GM21360 (cell line): ENCODE measurements around the gene CCAR1.
"Not testable (repeated sequence)": the region's sequence is repeated elsewhere in the genome, so short reads cannot be mapped to it uniquely, and the experiment has no call there.

Experiments used
- ATAC-seq: cut with Tn5 transposase; IDR thresholded peaks from one replicate; pipeline ENCODE4 v1.9.1; 2021; ENCODE audit warnings: mild to moderate bottlenecking, moderate library complexity; ENCODE audit not compliant: unreplicated experiment

Gene CCAR1

GRCh38 chr10:68720793-68721672 lies at the start of gene CCAR1:
CCAR1 (plus strand) TSS chr10:68721239; CDS start chr10:68722505, 1,266 bp downstream.
- ATAC-seq, result peak; percentile 98

GRCh38 chr10:68684413-68684812 lies 36.6 kb upstream of the CCAR1 start:
- no peak for ATAC-seq

- ATAC-seq, result no peak
Observed at GRCh38 chr10:68696018-68696417, 25.0 kb upstream of the CCAR1 start.

- no peak for ATAC-seq
Observed at GRCh38 chr10:68697106-68697505, 23.9 kb upstream of the CCAR1 start.

GRCh38 chr10:68700197-68700596 lies 20.8 kb upstream of the CCAR1 start:
- no peak for ATAC-seq

- no peak for ATAC-seq
Observed at GRCh38 chr10:68705548-68705947, 15.5 kb upstream of the CCAR1 start.

- not testable (repeated sequence) for ATAC-seq
Observed at GRCh38 chr10:68708987-68709386, 12.1 kb upstream of the CCAR1 start.

- not testable (repeated sequence) for ATAC-seq
Observed at GRCh38 chr10:68713065-68713464, 8.0 kb upstream of the CCAR1 start.

GRCh38 chr10:68717435-68717834 lies 3.6 kb upstream of the CCAR1 start:
- no peak for ATAC-seq

- no peak for ATAC-seq
Observed at GRCh38 chr10:68721673-68722335, 765 bp downstream of the CCAR1 start.

- no peak for ATAC-seq
Observed at GRCh38 chr10:68725016-68725415, 4.0 kb downstream of the CCAR1 start.

GRCh38 chr10:68727146-68727545 lies 6.1 kb downstream of the CCAR1 start:
- ATAC-seq, result no peak

- ATAC-seq, result no peak
Observed at GRCh38 chr10:68732651-68733050, 11.6 kb downstream of the CCAR1 start.

GRCh38 chr10:68734349-68734748 lies 13.3 kb downstream of the CCAR1 start:
- ATAC-seq, result no peak

- ATAC-seq, result no peak
Observed at GRCh38 chr10:68735119-68735518, 14.1 kb downstream of the CCAR1 start.

- ATAC-seq, result not testable (repeated sequence)
Observed at GRCh38 chr10:68735739-68736138, 14.7 kb downstream of the CCAR1 start.

- ATAC-seq, result not testable (repeated sequence)
Observed at GRCh38 chr10:68740676-68741075, 19.6 kb downstream of the CCAR1 start.

- no peak for ATAC-seq
Observed at GRCh38 chr10:68742397-68742796, 21.4 kb downstream of the CCAR1 start.

GRCh38 chr10:68752711-68753350 lies 31.8 kb downstream of the CCAR1 start:
- no peak for ATAC-seq

GRCh38 chr10:68756246-68756645 lies 35.2 kb downstream of the CCAR1 start:
- no peak for ATAC-seq

GRCh38 chr10:68756766-68757165 lies 35.7 kb downstream of the CCAR1 start:
- ATAC-seq, result no peak
